H1 (cell line): Measurements from ENCODE around the gene AHNAK2. TPM values are rescaled to one million over a fixed set of nuclear protein-coding genes. Genes with fewer than 3 reads are reported as not detected.

ENCODE experiments used
- BCL11A ChIP-seq, 2 experiments: IDR thresholded peaks; one replicate each; pipeline ENCODE4 v1.6.1; 2011; ENCODE audit warnings: low read depth in 2 of 2, low read length in 2 of 2, mild to moderate bottlenecking in 2 of 2
- CHD2 ChIP-seq: IDR thresholded peaks from 2 replicates; pipeline ENCODE4 v1.6.1; 2012; ENCODE audit warnings: low read length, improper control_type of control experiment
- CHD7 ChIP-seq: fragments of 300-600 bp; sonication (generic); IDR thresholded peaks from 2 replicates; pipeline ENCODE4 v1.7.1; 2012; ENCODE audit warnings: low read length, moderate library complexity, mild to moderate bottlenecking, inconsistent platforms; ENCODE audit not compliant: insufficient replicate concordance
- CTCF ChIP-seq, 3 experiments: IDR thresholded peaks; 1 replicate in 2 of 3; 2 replicates in 1 of 3; pipeline versions ENCODE4 v1.5.1 to v1.6.1; 2011; ENCODE audit warnings: low read length in 3 of 3, mild to moderate bottlenecking in 3 of 3, inconsistent platforms in 2 of 3, low read depth in 1 of 3, moderate library complexity in 1 of 3; ENCODE audit not compliant: insufficient read depth in 1 of 3; ENCODE audit errors: control extremely low read depth in 1 of 3
- SIRT6 ChIP-seq: IDR thresholded peaks from one replicate; pipeline ENCODE4 v1.7.1; 2012; ENCODE audit warnings: low read length, inconsistent platforms
- SP1 ChIP-seq: IDR thresholded peaks from 2 replicates; pipeline ENCODE4 v1.6.1; 2011; ENCODE audit warnings: low read depth, low read length
- SP4 ChIP-seq: IDR thresholded peaks from 2 replicates; pipeline ENCODE4 v1.6.1; 2012; ENCODE audit warnings: low read length, inconsistent platforms
- TEAD4 ChIP-seq: IDR thresholded peaks from 2 replicates; pipeline ENCODE4 v1.6.1; 2012; ENCODE audit warnings: low read depth, low read length, inconsistent platforms, mixed read lengths
- polyA plus RNA-seq, 7 experiments: library from polyadenylated mRNA; depleted of rRNA in 3 of 7; stranded (reverse) in 5 of 7; unstranded in 2 of 7; fragments of >200 nt in 5 of 7; fragments of 200-250 nt in 2 of 7; gene quantifications; 1 replicate in 5 of 7; 2 replicates in 1 of 7; 4 replicates in 1 of 7; pipeline versions ENCODE4 v1.2.1 to v1.2.3, GENCODE V29; 2011 to 2013; ENCODE audit warnings: missing spikeins in 2 of 7, mixed read lengths in 2 of 7
- total RNA-seq: library from RNA; stranded (reverse); fragmentation: NEBNext Ultra II Directional; extraction: Animal tissue kit (Norgen Biotek cat#: 25700); gene quantifications from 2 replicates; pipeline ENCODE4 v1.2.1, GENCODE V29; 2021

The AHNAK2 gene
- total and polyA plus RNA-seq, 2 of the 8 experiments (the other 6 are each of a cell fraction or from before 2014, with no cell fraction given): 0.95 to 2.0 TPM

GRCh38 chr14:104897330-104898194 is 80.6 kb downstream of the AHNAK2 start (continued):
- TF ChIP-seq CHD7: no peak
- no peak for TF ChIP-seq CHD2
- no peak for TF ChIP-seq SP4
- no peak for TF ChIP-seq TEAD4
- no peak for TF ChIP-seq CTCF (IDR thresholded peaks at IDR 0.05; ENCODE audit: control extremely low read depth in 1 of 3, insufficient read depth in 1 of 3, low read depth in 1 of 3, low read length in 3 of 3)
- TF ChIP-seq BCL11A (IDR thresholded peaks at IDR 0.05; ENCODE audit: low read depth in 2 of 2, low read length in 2 of 2): no peak
- TF ChIP-seq SP1: no peak
- TF ChIP-seq SIRT6: no peak
